Endothelial cell (in vitro differentiated cells): ENCODE data around the gene RPS4Y2. TPM values are rescaled to one million over a fixed set of nuclear protein-coding genes. Genes with fewer than 3 reads are reported as not detected.

Experiments used
- DNase-seq: peaks from one replicate; pipeline ENCODE4 v3.0.0; 2021; ENCODE audit warnings: low spot score
- H3K27ac Mint-ChIP-seq: one replicate; pipeline ENCODE4 v1.8.0; 2021; ENCODE audit warnings: mixed read lengths, inconsistent platforms; ENCODE audit not compliant: unreplicated experiment
- H3K27me3 Mint-ChIP-seq: one replicate; pipeline ENCODE4 v1.8.0; 2021; ENCODE audit warnings: mild to moderate bottlenecking, moderate library complexity, mixed read lengths, inconsistent platforms; ENCODE audit not compliant: unreplicated experiment
- H3K36me3 Mint-ChIP-seq: one replicate; pipeline ENCODE4 v1.8.0; 2021; ENCODE audit warnings: mild to moderate bottlenecking, low read depth, mixed read lengths, inconsistent platforms; ENCODE audit not compliant: unreplicated experiment
- H3K4me1 Mint-ChIP-seq: one replicate; pipeline ENCODE4 v1.8.0; 2021; ENCODE audit warnings: mild to moderate bottlenecking, mixed read lengths, inconsistent platforms; ENCODE audit not compliant: unreplicated experiment
- H3K4me3 Mint-ChIP-seq: one replicate; pipeline ENCODE4 v1.8.0; 2021; ENCODE audit warnings: mild to moderate bottlenecking, mixed read lengths, inconsistent platforms; ENCODE audit not compliant: unreplicated experiment
- H3K9me3 Mint-ChIP-seq: one replicate; pipeline ENCODE4 v1.8.0; 2021; ENCODE audit warnings: mixed read lengths, inconsistent platforms; ENCODE audit not compliant: unreplicated experiment
- total RNA-seq: library from RNA; stranded (reverse); fragmentation: NEBNext Ultra II Directional; extraction: Animal tissue kit (Norgen Biotek cat#: 25700); gene quantifications from one replicate; pipeline ENCODE4 v1.2.1, GENCODE V29; 2021; ENCODE audit not compliant: unreplicated experiment
- TF ChIP-seq, protein P1 (sequence below): fragments of 200-600 bp; sonication (generic); IDR thresholded peaks from one replicate; pipeline ENCODE4 v1.5.0; 2021; ENCODE audit warnings: antibody characterized with exemption; ENCODE audit not compliant: unreplicated experiment

The RPS4Y2 gene
- total RNA-seq, 1 donor from 2014 or later, result not detected

DNA sequence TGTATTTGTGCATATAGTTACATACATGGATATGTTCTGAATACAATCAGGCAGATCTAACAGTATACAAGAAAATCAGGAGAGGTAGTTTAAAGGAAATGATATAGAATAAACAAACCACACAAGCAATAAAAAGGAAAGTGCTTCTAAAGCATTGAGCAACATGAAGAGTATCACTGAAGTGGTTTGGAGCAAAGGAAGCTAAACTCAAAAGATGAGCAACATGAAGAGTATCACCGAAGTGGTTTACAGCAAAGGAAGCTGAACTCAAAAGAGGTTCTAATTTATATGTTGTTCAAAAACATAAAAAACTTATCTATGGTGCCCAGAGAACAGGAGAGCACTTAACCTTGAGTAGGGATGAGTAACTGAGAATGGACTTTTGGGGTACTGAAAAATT, 29.1 kb downstream of the RPS4Y2 start:
- Mint-ChIP-seq H3K9me3 (no peaks in the 10 kb centered on the region), H3K4me1 (no peaks in the 10 kb centered on the region), H3K4me3 (no peak overlapping the region), H3K27ac (no peak overlapping the region), H3K36me3 (no peaks in the 10 kb centered on the region), H3K27me3 (no peaks in the 10 kb centered on the region)
- TF ChIP-seq, protein P1, sequence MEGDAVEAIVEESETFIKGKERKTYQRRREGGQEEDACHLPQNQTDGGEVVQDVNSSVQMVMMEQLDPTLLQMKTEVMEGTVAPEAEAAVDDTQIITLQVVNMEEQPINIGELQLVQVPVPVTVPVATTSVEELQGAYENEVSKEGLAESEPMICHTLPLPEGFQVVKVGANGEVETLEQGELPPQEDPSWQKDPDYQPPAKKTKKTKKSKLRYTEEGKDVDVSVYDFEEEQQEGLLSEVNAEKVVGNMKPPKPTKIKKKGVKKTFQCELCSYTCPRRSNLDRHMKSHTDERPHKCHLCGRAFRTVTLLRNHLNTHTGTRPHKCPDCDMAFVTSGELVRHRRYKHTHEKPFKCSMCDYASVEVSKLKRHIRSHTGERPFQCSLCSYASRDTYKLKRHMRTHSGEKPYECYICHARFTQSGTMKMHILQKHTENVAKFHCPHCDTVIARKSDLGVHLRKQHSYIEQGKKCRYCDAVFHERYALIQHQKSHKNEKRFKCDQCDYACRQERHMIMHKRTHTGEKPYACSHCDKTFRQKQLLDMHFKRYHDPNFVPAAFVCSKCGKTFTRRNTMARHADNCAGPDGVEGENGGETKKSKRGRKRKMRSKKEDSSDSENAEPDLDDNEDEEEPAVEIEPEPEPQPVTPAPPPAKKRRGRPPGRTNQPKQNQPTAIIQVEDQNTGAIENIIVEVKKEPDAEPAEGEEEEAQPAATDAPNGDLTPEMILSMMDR, result no peak
- DNase-seq, result no peak

- no peak for DNase-seq
- Mint-ChIP-seq H3K27me3 (peaks cover 3% of the 10 kb centered on the region), H3K27ac (no peak overlapping the region), H3K36me3 (peaks cover 2% of the 10 kb centered on the region), H3K9me3 (peaks cover 6% of the 10 kb centered on the region), H3K4me3 (no peak overlapping the region), H3K4me1 (no peaks in the 10 kb centered on the region)
- TF ChIP-seq, protein P1, result no peak
Observed at GRCh38 chrY:20787076-20787475, 31.2 kb downstream of the RPS4Y2 start.

DNA sequence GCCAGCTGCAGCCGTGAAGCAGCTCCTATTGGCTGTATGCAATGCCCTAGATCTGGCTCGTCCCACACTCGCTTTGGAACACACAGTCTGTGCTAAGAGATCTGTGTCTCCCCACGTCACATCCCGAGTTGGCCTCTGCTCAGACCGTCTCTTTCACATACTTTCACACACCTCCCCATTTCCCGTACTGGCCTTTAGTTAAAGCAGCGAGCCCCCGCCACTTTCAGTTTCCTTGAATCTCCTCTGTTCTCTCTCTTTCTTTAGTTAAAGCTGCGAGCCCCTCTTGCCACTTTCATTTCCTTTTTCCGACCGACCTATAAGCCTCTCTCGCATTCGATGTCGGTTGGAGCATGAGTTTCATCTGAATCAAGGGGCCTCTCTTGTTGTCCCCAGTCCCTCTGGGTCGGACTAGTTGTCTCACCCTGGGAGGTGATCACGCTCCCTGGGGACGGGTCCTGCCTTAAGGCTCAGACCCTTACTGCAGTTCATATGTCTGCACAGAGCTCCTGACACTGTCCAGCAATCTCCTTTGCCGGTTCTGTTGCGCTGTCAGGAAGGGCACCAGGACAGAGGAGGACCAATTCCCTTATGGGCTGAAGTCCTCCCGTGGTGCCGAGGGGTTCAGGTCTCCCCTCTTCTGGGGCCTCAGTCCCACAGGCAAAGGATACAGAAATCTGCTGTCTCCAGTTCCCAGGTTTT, 42.6 kb downstream of the RPS4Y2 start:
- TF ChIP-seq, protein P1, result no peak
- DNase-seq, result no peak
- Mint-ChIP-seq H3K36me3 (peaks cover 3% of the 10 kb centered on the region), H3K9me3 (peaks cover 12% of the 10 kb centered on the region), H3K4me1 (no peaks in the 10 kb centered on the region), H3K4me3 (no peak overlapping the region), H3K27ac (no peak overlapping the region), H3K27me3 (peaks cover 8% of the 10 kb centered on the region)

DNA sequence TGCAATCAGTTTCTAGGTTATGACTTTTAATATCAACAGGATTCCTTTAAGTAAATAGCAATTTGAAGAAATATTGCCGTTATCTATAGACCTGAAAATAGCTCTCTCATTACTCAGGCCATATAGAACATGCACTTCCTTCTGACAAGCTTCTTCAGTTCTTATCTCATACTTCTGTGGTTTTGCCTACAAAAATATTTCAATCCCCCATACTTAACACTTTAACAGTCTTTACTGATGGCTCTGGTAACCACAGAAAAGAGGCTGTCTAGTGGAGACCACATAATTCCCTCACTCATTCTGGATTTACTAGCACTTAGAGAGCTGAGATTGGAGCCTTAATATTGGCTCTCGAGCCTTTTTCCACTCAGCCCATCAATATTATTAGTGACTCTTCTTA, 46.8 kb downstream of the RPS4Y2 start:
- Mint-ChIP-seq H3K27ac (no peak overlapping the region), H3K9me3 (peaks cover 4% of the 10 kb centered on the region), H3K4me1 (no peaks in the 10 kb centered on the region), H3K36me3 (no peaks in the 10 kb centered on the region), H3K27me3 (peaks cover 3% of the 10 kb centered on the region), H3K4me3 (no peak overlapping the region)
- TF ChIP-seq, protein P1, result no peak
- no peak for DNase-seq

- no peaks in the 10 kb centered on the region for H3K36me3 Mint-ChIP-seq
- no peaks in the 10 kb centered on the region for H3K9me3 Mint-ChIP-seq
- TF ChIP-seq, protein P1, result no peak
- no peaks in the 10 kb centered on the region for H3K4me1 Mint-ChIP-seq
- H3K27ac Mint-ChIP-seq, result no peak overlapping the region
- H3K4me3 Mint-ChIP-seq, result no peak overlapping the region
- no peaks in the 10 kb centered on the region for H3K27me3 Mint-ChIP-seq
- DNase-seq, result no peak
Observed at GRCh38 chrY:20806243-20806642, 50.3 kb downstream of the RPS4Y2 start.
